HCT116 (cell line): ENCODE measurements around the gene POC1B. TPM values are rescaled to one million over a fixed set of nuclear protein-coding genes. Genes with fewer than 3 reads are reported as not detected.

Source experiments
- ATAC-seq: fragments of 200-7000 bp; cut with Tn5 transposase; 2 replicates; pipeline ENCODE4 v1.9.1; 2020; ENCODE audit warnings: mild to moderate bottlenecking, moderate library complexity
- BruUV-seq: library from RNA; stranded (reverse); fragments of 400-500 nt; replicated peaks from 2 replicates; lab custom pipeline; 2021; lab: Mats Ljungman, UMichigan
- CTCF ChIA-PET: fragments of 300-600 bp; sonication (Branson Sonifier 250); formaldehyde crosslinking; loops from one replicate; lab custom pipeline; 2021; ENCODE audit warnings: antibody characterized with exemption; lab: Charles Lee
- POLR2A ChIA-PET: fragments of 300-600, 350-600 bp; sonication (Branson Sonifier 250); formaldehyde crosslinking; loops from one replicate; lab custom pipeline; 2021; ENCODE audit warnings: antibody characterized with exemption; lab: Charles Lee
- RAD21 ChIA-PET, 2 experiments: fragments of 300-600 bp; sonication (Branson Sonifier 250); formaldehyde crosslinking; loops; one replicate each; lab custom pipeline; 2023; ENCODE audit warnings: low total read pairs in 2 of 2; ENCODE audit not compliant: uncharacterized antibody in 2 of 2, unreplicated experiment in 2 of 2, low non-redundant PET in 1 of 2; lab: Charles Lee
- DNase-seq: peaks from one replicate; pipeline ENCODE4 v3.0.0-alpha.2; 2010; ENCODE audit warnings: low read depth, low spot score
- H2AFZ ChIP-seq: fragments of 200-600 bp; shearing (Covaris generic), sonication (generic); 2 replicates; pipeline ENCODE4 v1.6.1; 2017; ENCODE audit warnings: low read depth, mixed run types, mixed read lengths, antibody characterized with exemption, low read length; ENCODE audit not compliant: poor library complexity, severe bottlenecking
- H3K27ac ChIP-seq: 2 replicates; pipeline ENCODE4 v1.5.1; 2012; ENCODE audit warnings: low read depth, low read length
- H3K27me3 ChIP-seq: fragments of 200-600 bp; sonication (generic); 2 replicates; pipeline ENCODE4 v1.6.1; 2016; ENCODE audit warnings: mixed run types, low read length, mixed read lengths; ENCODE audit not compliant: insufficient read depth
- H3K36me3 ChIP-seq, 2 experiments: fragments of 200-500 bp in 1 of 2; fragments of 200-600 bp in 1 of 2; sonication (Bioruptor generic) in 1 of 2; sonication (generic) in 1 of 2; 2 replicates each; pipeline versions ENCODE4 v1.5.1 to v1.6.1; 2014 to 2016; ENCODE audit warnings: low read length in 2 of 2, inconsistent platforms in 1 of 2, mixed read lengths in 1 of 2, mixed run types in 1 of 2; ENCODE audit not compliant: insufficient read depth in 2 of 2, control insufficient read depth in 1 of 2
- H3K4me1 ChIP-seq, 2 experiments: fragments of 200-600 bp in 1 of 2; sonication (generic) in 1 of 2; 2 replicates each; pipeline versions ENCODE4 v1.5.1 to v1.6.1; 2012 to 2017; ENCODE audit warnings: low read length in 2 of 2, inconsistent platforms in 1 of 2, mild to moderate bottlenecking in 1 of 2, mixed read lengths in 1 of 2, mixed run types in 1 of 2, moderate library complexity in 1 of 2; ENCODE audit not compliant: insufficient read depth in 2 of 2, control insufficient read depth in 1 of 2
- H3K4me2 ChIP-seq: fragments of 200-600 bp; sonication (generic); 2 replicates; pipeline ENCODE4 v1.6.1; 2017; ENCODE audit warnings: mixed run types, low read length, mixed read lengths
- H3K4me3 ChIP-seq, 2 experiments: fragments of 200-600 bp in 1 of 2; sonication (generic) in 1 of 2; replicated peaks in 1 of 2; 2 replicates each; pipeline ENCODE4 v1.5.1; 2011 to 2016; ENCODE audit warnings: low read length in 2 of 2, control low read depth in 1 of 2, low read depth in 1 of 2, mild to moderate bottlenecking in 1 of 2, mixed read lengths in 1 of 2, mixed run types in 1 of 2
- H3K79me2 ChIP-seq: fragments of 200-600 bp; sonication (generic); 2 replicates; pipeline ENCODE4 v1.6.1; 2017; ENCODE audit warnings: mild to moderate bottlenecking, mixed run types, low read length, moderate library complexity, mixed read lengths; ENCODE audit not compliant: insufficient read depth
- H3K9ac ChIP-seq: fragments of 200-600 bp; sonication (generic); 2 replicates; pipeline ENCODE4 v1.6.1; 2016; ENCODE audit warnings: low read length, mixed read lengths
- H3K9me2 ChIP-seq: fragments of 200-600 bp; sonication (generic), shearing (Covaris generic); 2 replicates; pipeline ENCODE4 v1.6.1; 2017; ENCODE audit warnings: mixed run types, mild to moderate bottlenecking, moderate library complexity; ENCODE audit not compliant: insufficient read depth
- H3K9me3 ChIP-seq, 2 experiments: fragments of 200-500 bp in 1 of 2; fragments of 200-600 bp in 1 of 2; sonication (Bioruptor generic) in 1 of 2; sonication (generic) in 1 of 2; 2 replicates each; pipeline ENCODE4 v1.6.1; 2014 to 2017; ENCODE audit warnings: low read length in 2 of 2, mixed read lengths in 2 of 2, inconsistent platforms in 1 of 2, low read depth in 1 of 2, mild to moderate bottlenecking in 1 of 2, mixed run types in 1 of 2, moderate library complexity in 1 of 2; ENCODE audit not compliant: control insufficient read depth in 1 of 2, insufficient read depth in 1 of 2
- H4K20me1 ChIP-seq: fragments of 200-600 bp; sonication (generic), shearing (Covaris generic); 2 replicates; pipeline ENCODE4 v1.6.1; 2017; ENCODE audit warnings: mixed run types, mild to moderate bottlenecking, moderate library complexity; ENCODE audit not compliant: insufficient read depth
- ATF3 ChIP-seq: IDR thresholded peaks from 2 replicates; pipeline ENCODE4 v1.6.1; 2012
- CBX3 ChIP-seq: IDR thresholded peaks from 2 replicates; pipeline ENCODE4 v1.6.1; 2012; ENCODE audit warnings: low read depth
- CEBPB ChIP-seq: IDR thresholded peaks from 2 replicates; pipeline ENCODE4 v1.6.1; 2012; ENCODE audit warnings: low read depth
- EGR1 ChIP-seq: IDR thresholded peaks from 2 replicates; pipeline ENCODE4 v1.6.1; 2012; ENCODE audit warnings: low read depth
- JUND ChIP-seq: IDR thresholded peaks from 2 replicates; pipeline ENCODE4 v1.6.1; 2012
- POLR2A ChIP-seq: IDR thresholded peaks from 2 replicates; pipeline ENCODE4 v1.7.0; 2011; ENCODE audit warnings: borderline replicate concordance; ENCODE audit not compliant: insufficient read depth, insufficient read length; ENCODE audit errors: extremely low read depth
- SIN3A ChIP-seq: IDR thresholded peaks from 2 replicates; pipeline ENCODE4 v1.6.1; 2012; ENCODE audit warnings: low read depth
- TCF7L2 ChIP-seq: IDR thresholded peaks from 2 replicates; pipeline ENCODE4 v1.7.0; 2011; ENCODE audit warnings: borderline replicate concordance, inconsistent platforms; ENCODE audit not compliant: insufficient read depth, insufficient read length; ENCODE audit errors: extremely low read depth
- YY1 ChIP-seq: IDR thresholded peaks from 2 replicates; pipeline ENCODE4 v1.6.1; 2011; ENCODE audit warnings: low read length, low read depth, moderate library complexity, mild to moderate bottlenecking; ENCODE audit not compliant: insufficient replicate concordance; ENCODE audit errors: extremely low read depth
- ZBTB33 ChIP-seq: IDR thresholded peaks from 2 replicates; pipeline ENCODE4 v1.6.1; 2011; ENCODE audit warnings: mild to moderate bottlenecking, low read length, moderate library complexity; ENCODE audit not compliant: insufficient replicate concordance; ENCODE audit errors: extremely low read depth
- ZFX ChIP-seq: fragments of 450-650 bp; IDR thresholded peaks from 2 replicates; pipeline ENCODE4 v1.6.1; 2017
- intact Hi-C: fragments of 100-400 bp; cut with micrococcal nuclease; formaldehyde crosslinking; loops from 2 replicates; pipeline ENCODE4 v1.10.0; 2022
- total RNA-seq: library from RNA; stranded (reverse); gene quantifications from one replicate; pipeline ENCODE4 v1.2.1, GENCODE V29; 2021; ENCODE audit not compliant: unreplicated experiment

POC1B gene
- total RNA-seq, 1 experiment from 2014 or later = 14.3 TPM

GRCh38 chr12:89542236-89542635 lies 16.4 kb upstream of the POC1B start:
- POLR2A ChIA-PET = no interaction called here
- DNase-seq = no peak
- no TSS peak for BruUV-seq

More at GRCh38 chr12:89542236-89542635, 16.4 kb upstream of the POC1B start:
- ATAC-seq = no peak
- no peaks in the 10 kb centered on the region for H3K27me3 ChIP-seq
- H3K79me2 ChIP-seq = no peaks in the 10 kb centered on the region
- intact Hi-C loops = loop anchor here (2.0 to 10.0 kb wide), 4 partner anchors 420 to 1367 kb away; no protein-coding TSS in a partner anchor
- ChIA-PET RAD21 (no interaction called here), CTCF (interaction anchor here (1.0 to 1.2 kb wide), 4 partner anchors 10 to 561 kb away, joined by 3 to 6 read pairs (median 5); no protein-coding TSS in a partner anchor)
- H2AFZ ChIP-seq = no peak overlapping the region
- no peak overlapping the region for H3K4me3 ChIP-seq
- H3K4me1 ChIP-seq = peaks cover 0 to 4% of the 10 kb centered on the region in 2 experiments; a peak in 1 of 4 replicates
- no peaks in the 10 kb centered on the region for H3K9me2 ChIP-seq
- H3K4me2 ChIP-seq = no peak overlapping the region
- no peak for TF ChIP-seq CBX3
- no peak for TF ChIP-seq ZFX
- no peak for TF ChIP-seq CEBPB
- no peak for TF ChIP-seq ATF3
- TF ChIP-seq EGR1 = no peak
- TF ChIP-seq SIN3A = no peak
- no peak for TF ChIP-seq JUND
- no peak for TF ChIP-seq ZBTB33
- no peak for TF ChIP-seq POLR2A
- no peak for TF ChIP-seq TCF7L2
- no peak for TF ChIP-seq YY1
- no peaks in the 10 kb centered on the region for H3K36me3 ChIP-seq
- H3K9me3 ChIP-seq = no peaks in the 10 kb centered on the region
- H4K20me1 ChIP-seq = no peaks in the 10 kb centered on the region
- no peak overlapping the region for H3K9ac ChIP-seq
- no peak overlapping the region for H3K27ac ChIP-seq
